Measurements from ENCODE around the gene MAP3K2. TPM values are rescaled to one million over a fixed set of nuclear protein-coding genes. Genes with fewer than 3 reads are reported as not detected.

The MAP3K2 gene
- total and polyA plus RNA-seq, 2 experiments from 2014 or later: 10.2 to 23.5 TPM

GRCh38 chr2:127421116-127421800 is 33.5 kb upstream of the MAP3K2 start:
- no peaks in the 10 kb centered on the region for H3K79me2 ChIP-seq (replicated peaks; ENCODE audit: insufficient read depth)
- H2AFZ ChIP-seq: no peak overlapping the region
- no peaks in the 10 kb centered on the region for H3K9me2 ChIP-seq (ENCODE audit: insufficient read depth)
- Mint-ChIP-seq H3K4me3 (no peak overlapping the region; the same call in 2 of the 3 replicates), H3K36me3 (ENCODE audit: low read depth) (no peaks in the 10 kb centered on the region; the same call in 2 of the 3 replicates), H3K4me1 (peaks cover 20% of the 10 kb centered on the region), H3K27ac (no peak overlapping the region), H3K9me3 (no peaks in the 10 kb centered on the region; the same call in none of the 3 replicates), H3K27me3 (ENCODE audit: insufficient read depth, low read depth, poor library complexity) (peaks cover 60% of the 10 kb centered on the region)
- no peak overlapping the region for H3K4me3 ChIP-seq
- H3K4me1 ChIP-seq (ENCODE audit: insufficient read depth): peaks cover 16% of the 10 kb centered on the region; the same call in 1 of the 2 replicates
- no peaks in the 10 kb centered on the region for H3F3A ChIP-seq (replicated peaks; ENCODE audit: low read depth)
- H3K36me3 ChIP-seq (ENCODE audit: insufficient read depth): no peaks in the 10 kb centered on the region
- TF ChIP-seq, protein P1, sequence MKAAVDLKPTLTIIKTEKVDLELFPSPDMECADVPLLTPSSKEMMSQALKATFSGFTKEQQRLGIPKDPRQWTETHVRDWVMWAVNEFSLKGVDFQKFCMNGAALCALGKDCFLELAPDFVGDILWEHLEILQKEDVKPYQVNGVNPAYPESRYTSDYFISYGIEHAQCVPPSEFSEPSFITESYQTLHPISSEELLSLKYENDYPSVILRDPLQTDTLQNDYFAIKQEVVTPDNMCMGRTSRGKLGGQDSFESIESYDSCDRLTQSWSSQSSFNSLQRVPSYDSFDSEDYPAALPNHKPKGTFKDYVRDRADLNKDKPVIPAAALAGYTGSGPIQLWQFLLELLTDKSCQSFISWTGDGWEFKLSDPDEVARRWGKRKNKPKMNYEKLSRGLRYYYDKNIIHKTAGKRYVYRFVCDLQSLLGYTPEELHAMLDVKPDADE (IDR thresholded peaks at IDR 0.05): no peak
- TF ChIP-seq EZH2 (IDR thresholded peaks at IDR 0.05; ENCODE audit: low read depth, unreplicated experiment): no peak
- peaks cover 61% of the 10 kb centered on the region for H3K27me3 ChIP-seq (ENCODE audit: insufficient read depth)
- H3K27ac ChIP-seq (ENCODE audit: low read depth): no peak overlapping the region
- no peaks in the 10 kb centered on the region for H4K20me1 ChIP-seq (replicated peaks; ENCODE audit: insufficient read depth)
- DNase-seq (ENCODE audit: low spot score) (no peak), ATAC-seq (no peak)
- H3K4me2 ChIP-seq: no peak overlapping the region

DNA sequence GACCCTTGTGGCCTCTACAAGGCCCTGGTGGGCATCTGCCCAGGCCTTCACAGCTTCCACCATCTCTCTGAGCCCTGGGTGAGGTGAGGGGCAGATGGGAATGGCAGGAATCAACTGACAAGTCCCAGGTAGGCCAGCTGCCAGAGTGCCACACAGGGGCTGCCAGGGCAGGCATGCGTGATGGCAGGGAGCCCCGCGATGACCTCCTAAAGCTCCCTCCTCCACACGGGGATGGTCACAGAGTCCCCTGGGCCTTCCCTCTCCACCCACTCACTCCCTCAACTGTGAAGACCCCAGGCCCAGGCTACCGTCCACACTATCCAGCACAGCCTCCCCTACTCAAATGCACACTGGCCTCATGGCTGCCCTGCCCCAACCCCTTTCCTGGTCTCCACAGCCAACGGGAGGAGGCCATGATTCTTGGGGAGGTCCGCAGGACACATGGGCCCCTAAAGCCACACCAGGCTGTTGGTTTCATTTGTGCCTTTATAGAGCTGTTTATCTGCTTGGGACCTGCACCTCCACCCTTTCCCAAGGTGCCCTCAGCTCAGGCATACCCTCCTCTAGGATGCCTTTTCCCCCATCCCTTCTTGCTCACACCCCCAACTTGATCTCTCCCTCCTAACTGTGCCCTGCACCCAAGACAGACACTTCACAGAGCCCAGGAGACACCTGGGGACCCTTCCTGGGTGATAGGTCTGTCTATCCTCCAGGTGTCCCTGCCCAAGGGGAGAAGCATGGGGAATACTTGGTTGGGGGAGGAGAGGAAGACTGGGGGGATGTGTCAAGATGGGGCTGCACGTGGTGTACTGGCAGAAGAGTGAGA is 32.5 kb upstream of the MAP3K2 start:
- peaks cover 19% of the 10 kb centered on the region for H3K4me1 Mint-ChIP-seq
- Histone ChIP-seq H3K27me3 (ENCODE audit: insufficient read depth) (peaks cover 69% of the 10 kb centered on the region), H3F3A (replicated peaks; ENCODE audit: low read depth) (no peaks in the 10 kb centered on the region), H2AFZ (no peak overlapping the region), H4K20me1 (replicated peaks; ENCODE audit: insufficient read depth) (no peaks in the 10 kb centered on the region), H3K36me3 (ENCODE audit: insufficient read depth) (no peaks in the 10 kb centered on the region), H3K4me2 (no peak overlapping the region), H3K27ac (ENCODE audit: low read depth) (no peak overlapping the region), H3K9me2 (ENCODE audit: insufficient read depth) (no peaks in the 10 kb centered on the region), H3K4me3 (no peak overlapping the region), H3K79me2 (replicated peaks; ENCODE audit: insufficient read depth) (no peaks in the 10 kb centered on the region), H3K4me1 (ENCODE audit: insufficient read depth) (peaks cover 15% of the 10 kb centered on the region; the same call in 1 of the 2 replicates)
- no peak for DNase-seq (ENCODE audit: low spot score)
- H3K27ac Mint-ChIP-seq: no peak overlapping the region
- H3K9me3 Mint-ChIP-seq: no peaks in the 10 kb centered on the region; the same call in none of the 3 replicates
- no peak overlapping the region for H3K4me3 Mint-ChIP-seq
- H3K27me3 Mint-ChIP-seq (ENCODE audit: insufficient read depth, low read depth, poor library complexity): peaks cover 58% of the 10 kb centered on the region
- H3K36me3 Mint-ChIP-seq (ENCODE audit: low read depth): no peaks in the 10 kb centered on the region; the same call in 2 of the 3 replicates
- ATAC-seq: no peak
- no peak for TF ChIP-seq STAT1 (IDR thresholded peaks at IDR 0.05; ENCODE audit: unreplicated experiment)
- TF ChIP-seq NANOG (IDR thresholded peaks at IDR 0.05; ENCODE audit: borderline replicate concordance): no peak
- no peak for TF ChIP-seq REST (IDR thresholded peaks at IDR 0.05; ENCODE audit: unreplicated experiment)
- TF ChIP-seq ZNF331 (CRISPR knock-in tag; IDR thresholded peaks at IDR 0.05; ENCODE audit: low read depth): no peak
- TF ChIP-seq EZH2 (IDR thresholded peaks at IDR 0.05; ENCODE audit: low read depth, unreplicated experiment): no peak
- no peak for TF ChIP-seq POLR2AphosphoS5 (IDR thresholded peaks at IDR 0.05; ENCODE audit: low read depth)
- no peak for TF ChIP-seq JUNB (IDR thresholded peaks at IDR 0.05; ENCODE audit: unreplicated experiment)
- no peak for TF ChIP-seq CREB1 (CRISPR knock-in tag; IDR thresholded peaks at IDR 0.05; ENCODE audit: low read depth)
- TF ChIP-seq, protein P2, sequence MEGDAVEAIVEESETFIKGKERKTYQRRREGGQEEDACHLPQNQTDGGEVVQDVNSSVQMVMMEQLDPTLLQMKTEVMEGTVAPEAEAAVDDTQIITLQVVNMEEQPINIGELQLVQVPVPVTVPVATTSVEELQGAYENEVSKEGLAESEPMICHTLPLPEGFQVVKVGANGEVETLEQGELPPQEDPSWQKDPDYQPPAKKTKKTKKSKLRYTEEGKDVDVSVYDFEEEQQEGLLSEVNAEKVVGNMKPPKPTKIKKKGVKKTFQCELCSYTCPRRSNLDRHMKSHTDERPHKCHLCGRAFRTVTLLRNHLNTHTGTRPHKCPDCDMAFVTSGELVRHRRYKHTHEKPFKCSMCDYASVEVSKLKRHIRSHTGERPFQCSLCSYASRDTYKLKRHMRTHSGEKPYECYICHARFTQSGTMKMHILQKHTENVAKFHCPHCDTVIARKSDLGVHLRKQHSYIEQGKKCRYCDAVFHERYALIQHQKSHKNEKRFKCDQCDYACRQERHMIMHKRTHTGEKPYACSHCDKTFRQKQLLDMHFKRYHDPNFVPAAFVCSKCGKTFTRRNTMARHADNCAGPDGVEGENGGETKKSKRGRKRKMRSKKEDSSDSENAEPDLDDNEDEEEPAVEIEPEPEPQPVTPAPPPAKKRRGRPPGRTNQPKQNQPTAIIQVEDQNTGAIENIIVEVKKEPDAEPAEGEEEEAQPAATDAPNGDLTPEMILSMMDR (conservative IDR thresholded peaks at IDR 0.05; ENCODE audit: low read depth in 2 of 2): no peak
- TF ChIP-seq, protein P1 (IDR thresholded peaks at IDR 0.05): no peak
- TF ChIP-seq EZH2phosphoT487 (IDR thresholded peaks at IDR 0.05; ENCODE audit: unreplicated experiment): no peak
